HG02852 (cell line): ENCODE measurements around the gene AHDC1.
"Not testable (repeated sequence)": the region's sequence is repeated elsewhere in the genome, so short reads cannot be mapped to it uniquely, and the experiment has no call there.

Source experiments
- ATAC-seq: cut with Tn5 transposase; IDR thresholded peaks from one replicate; pipeline ENCODE4 v1.9.1; 2021; ENCODE audit warnings: mild to moderate bottlenecking, moderate library complexity; ENCODE audit not compliant: unreplicated experiment

AHDC1 gene

DNA sequence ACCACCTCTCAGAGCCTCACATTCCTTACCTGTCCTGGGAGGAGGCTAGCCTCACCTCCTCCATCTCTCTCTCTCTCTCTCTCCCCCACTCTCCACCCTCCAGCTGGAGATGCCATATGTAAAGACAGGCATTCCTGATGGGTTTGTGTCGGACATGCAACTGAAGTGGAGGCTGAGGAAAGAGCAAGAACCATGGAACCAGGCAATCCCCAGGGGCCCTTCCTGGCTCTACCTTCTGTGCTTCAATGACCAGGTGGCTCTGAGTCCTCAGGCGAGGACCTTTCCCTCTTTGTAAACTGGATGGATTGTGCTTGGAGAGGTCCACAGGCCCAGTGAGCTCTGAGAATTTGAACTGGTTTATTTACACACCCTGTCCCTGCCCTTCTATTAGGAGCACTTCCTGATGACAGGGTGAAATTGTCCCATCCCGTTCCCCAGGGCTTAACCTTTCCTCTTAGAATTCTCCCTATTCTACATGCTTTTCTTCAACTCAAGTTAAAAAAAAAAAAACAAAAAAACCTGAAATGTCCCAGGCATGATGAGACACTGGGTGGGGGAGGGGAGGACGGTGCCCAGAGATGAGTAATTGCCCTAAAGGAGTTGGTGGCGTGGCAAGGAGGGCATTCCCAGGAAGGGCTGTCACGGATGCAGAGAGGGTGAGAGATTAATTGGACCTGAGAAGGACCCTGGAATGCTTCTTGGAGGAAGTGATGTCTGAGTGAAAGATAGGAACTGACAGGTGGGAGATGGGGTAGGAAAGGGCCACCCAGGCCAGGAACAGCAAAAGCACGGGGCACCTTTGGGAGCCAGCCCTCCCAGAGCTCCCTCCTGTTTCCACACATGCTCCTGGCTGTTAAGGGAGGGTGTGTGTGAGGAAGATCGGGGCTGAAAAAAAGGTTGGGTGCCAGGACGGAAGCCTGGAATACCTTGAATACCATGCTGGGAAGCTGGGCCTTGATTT, 63.8 kb downstream of the AHDC1 start:
- no peak for ATAC-seq

DNA sequence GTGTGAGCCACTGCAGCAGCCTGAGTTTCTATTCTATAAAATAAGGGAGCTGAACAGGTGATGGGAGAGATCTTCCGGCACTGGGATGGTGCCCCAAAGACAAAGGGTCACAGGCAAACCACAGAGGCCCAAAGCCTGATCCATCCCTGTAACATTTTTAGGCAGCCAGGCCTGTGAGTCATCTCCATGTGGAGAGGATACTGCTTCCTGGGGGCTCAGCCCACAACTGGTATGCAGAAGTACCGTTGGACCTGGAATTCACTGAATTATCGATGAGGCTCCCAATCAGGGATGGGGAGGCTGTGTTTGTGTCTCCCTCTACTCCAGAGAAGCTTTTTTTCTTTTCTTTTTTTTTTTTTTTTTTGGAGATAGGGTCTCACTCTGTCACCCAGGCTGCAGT, 65.2 kb downstream of the AHDC1 start:
- ATAC-seq, result no peak

DNA sequence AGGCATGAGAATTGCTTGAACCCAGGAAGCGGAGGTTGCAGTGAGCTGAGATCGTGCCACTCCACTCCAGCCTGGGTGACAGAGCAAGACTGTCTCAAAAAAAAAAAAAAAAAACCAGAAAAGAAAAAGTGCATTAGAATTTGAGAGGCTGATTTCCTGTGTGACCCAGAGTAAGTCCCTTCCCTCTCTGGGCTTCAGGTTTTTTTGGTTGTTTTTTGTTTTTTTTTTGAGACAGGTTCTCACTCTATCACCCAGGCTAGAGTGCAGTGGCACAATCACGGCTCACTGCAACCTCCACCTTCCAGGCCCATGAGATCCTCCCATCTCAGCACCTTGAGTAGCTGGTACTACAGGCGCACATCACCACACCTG, 65.7 kb downstream of the AHDC1 start:
- ATAC-seq, result not testable (repeated sequence)

DNA sequence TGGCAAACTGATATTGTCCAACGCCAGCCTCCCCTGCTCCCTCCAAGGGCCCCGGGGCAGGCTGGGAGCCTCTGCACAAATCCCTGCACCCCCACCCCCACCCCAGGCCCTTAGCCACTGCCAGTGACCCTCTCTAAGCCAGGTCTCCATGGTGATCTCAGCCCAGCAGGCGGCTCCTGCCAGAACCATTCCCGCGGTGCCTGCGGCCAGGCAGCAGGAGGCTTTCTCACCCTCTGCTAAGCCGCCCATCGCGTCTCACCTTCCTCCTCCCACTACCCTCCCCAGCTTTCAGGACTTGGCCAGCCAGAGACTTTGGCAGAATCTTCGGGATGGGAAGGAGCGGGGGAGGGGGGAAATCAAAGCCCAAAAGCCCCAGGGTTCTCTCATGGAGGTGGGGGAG, 67.2 kb downstream of the AHDC1 start:
- no peak for ATAC-seq

DNA sequence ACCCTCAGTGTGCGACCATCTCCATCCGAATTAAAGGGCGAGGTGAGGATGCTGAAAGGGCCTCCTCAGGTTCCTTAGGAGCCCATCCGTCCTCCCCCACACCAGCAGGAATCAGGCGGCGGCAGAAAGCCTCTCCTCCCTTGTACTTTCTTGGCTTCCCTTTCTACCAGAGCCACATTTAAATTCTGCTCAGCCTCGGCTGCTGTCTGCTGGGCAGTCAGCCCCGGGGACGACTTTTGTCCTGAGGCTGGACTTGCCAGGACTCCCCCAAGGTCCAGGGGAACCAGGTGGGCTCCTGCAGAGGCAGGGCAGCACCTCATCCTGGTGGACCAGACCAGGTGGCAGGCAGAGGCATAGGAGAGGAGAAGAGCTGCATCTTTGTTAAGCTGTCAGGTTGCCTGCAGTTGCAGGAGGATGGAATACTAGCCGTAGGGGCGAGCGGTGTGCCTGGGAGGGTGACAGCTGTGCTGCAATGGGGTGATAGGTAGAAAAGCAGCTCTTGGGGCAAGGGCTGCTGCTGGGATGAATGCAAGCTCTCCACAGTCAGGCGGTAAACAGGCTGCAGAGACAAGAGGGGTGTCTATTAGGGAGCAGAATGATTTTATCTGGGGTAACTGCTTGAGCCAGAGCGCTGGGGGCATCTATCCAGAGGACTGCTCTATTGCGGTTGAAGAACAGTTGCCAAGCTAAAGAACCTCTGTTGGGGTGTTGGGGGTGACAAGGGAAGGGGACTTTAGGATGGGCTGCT, 67.8 kb downstream of the AHDC1 start:
- ATAC-seq, result no peak

DNA sequence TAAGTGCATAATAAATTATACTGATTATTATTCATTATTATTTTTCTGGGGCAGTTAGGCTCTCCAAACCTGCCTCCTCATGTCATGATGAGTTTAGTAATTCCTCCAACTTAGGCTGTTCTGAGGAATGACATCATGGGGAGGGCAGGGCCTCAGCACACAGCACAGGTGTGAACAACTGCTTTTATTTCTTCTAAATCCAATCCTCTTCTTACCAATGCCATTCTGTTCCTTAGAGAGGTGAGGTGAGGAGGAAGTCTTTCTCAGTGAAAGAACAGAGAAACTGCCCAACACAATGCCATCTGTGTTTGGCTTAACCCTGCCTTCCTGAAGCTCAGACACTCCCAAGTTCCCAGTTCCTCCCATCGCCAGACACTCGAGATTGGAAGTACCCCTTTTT, 68.6 kb downstream of the AHDC1 start:
- ATAC-seq, result no peak

DNA sequence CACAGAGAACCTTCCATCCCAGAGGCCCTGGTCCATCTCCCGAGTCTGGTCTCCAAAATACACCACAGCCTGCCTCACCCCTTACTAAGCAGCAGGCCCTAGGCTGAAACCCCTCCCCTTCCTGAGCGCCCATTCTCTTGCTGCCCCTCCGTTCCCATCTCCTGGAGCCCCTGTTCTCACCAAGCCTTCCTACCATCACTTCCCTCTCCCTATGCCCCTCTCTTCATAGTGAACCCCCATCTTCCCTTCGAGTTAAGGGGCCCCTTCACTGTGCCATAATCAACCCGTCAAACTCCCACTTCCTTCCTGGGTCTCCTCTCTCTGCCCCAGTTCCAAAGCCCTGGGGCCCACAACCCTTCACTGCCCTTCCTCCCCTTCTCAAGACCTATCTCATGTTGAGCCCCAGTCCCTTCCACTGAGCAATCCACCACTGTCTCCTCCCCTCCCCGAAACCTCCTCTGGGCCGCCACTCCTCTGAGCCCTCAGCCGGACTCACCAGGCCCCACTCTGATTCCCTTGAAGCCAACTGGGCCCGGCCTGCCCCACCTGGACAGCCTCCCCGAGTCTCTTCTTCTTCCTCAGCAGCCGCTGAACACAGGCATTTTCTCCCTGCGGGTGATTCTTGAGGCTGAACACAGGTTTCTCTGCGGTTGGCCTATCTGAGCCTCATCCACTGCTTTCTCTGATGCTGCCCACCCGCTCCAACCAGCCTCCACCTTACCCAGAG, 71.8 kb downstream of the AHDC1 start:
- ATAC-seq, result no peak

DNA sequence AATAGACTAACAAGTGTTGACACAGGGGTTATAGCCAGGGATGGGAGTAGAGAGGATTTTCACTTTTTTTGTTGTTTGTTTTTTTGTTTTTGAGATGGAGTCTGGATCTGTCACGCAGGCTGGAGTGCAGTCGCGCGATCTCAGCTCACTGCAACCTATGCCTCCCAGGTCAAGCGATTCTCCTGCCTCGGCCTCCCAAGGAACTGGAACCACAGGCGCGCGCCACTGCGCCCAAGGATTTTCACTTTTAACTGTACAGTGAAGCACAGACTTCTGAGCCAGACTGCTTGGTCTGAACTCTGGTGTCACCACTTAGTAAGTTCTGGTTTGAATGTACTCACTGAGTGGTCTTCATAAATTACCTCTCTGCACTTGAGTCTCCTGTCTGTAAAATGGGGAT, 73.8 kb downstream of the AHDC1 start:
- ATAC-seq, result no peak

DNA sequence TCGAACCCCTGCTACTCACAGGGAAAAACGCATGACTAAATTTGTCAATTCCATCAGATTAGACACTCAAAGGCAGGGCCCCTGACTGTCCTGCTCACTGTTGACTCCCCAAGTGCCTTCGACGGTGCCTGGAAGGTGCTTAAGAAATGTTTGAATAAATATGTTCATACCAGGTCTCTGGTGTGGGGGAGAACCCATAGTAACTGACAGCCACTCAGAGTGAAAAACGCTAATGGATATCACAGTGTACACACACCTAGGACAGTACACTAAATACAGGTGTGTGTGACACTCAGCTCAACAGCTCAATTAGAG, 74.3 kb downstream of the AHDC1 start:
- no peak for ATAC-seq

DNA sequence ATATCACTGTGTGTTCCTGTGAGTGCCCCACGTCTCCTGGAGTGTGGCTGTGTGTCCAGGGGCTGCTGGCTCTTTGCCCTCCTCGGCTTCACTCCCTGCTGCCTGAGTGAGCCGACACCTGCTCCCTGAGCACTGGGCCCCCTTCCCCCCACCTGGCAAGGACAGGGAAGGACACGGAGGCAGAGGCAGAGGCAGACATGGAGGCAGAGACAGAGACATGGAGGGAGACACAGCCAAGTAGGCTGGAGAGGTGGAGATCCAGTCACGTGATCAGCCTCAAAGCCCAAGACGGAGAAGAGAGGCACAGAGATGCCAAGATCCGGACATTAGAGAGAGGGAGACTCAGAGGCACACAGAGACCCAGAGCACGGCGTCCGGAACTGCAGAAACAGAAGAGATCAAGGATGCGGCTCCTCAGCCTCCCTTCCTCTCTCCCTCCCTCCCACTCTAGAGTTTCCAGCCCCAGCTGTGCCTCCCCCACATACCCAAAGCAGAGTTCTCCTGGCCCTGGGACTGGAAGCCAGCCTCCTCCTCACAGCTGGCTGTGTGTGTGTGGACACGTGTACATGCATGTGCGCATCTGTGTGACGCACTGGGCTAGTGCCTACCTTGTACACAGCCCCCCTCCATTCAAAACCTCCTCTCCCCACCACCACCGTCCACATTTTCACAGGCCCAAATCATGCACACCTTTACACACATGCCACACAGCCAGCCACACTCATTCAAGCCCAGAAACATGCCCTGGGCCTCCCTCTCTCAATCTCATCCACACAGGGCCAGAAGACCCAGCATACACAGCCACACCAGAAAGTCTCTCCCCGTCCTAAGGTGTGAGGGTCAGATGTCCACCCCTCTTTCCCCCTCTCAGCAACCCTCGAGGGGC, 74.9 kb downstream of the AHDC1 start:
- ATAC-seq, result no peak

DNA sequence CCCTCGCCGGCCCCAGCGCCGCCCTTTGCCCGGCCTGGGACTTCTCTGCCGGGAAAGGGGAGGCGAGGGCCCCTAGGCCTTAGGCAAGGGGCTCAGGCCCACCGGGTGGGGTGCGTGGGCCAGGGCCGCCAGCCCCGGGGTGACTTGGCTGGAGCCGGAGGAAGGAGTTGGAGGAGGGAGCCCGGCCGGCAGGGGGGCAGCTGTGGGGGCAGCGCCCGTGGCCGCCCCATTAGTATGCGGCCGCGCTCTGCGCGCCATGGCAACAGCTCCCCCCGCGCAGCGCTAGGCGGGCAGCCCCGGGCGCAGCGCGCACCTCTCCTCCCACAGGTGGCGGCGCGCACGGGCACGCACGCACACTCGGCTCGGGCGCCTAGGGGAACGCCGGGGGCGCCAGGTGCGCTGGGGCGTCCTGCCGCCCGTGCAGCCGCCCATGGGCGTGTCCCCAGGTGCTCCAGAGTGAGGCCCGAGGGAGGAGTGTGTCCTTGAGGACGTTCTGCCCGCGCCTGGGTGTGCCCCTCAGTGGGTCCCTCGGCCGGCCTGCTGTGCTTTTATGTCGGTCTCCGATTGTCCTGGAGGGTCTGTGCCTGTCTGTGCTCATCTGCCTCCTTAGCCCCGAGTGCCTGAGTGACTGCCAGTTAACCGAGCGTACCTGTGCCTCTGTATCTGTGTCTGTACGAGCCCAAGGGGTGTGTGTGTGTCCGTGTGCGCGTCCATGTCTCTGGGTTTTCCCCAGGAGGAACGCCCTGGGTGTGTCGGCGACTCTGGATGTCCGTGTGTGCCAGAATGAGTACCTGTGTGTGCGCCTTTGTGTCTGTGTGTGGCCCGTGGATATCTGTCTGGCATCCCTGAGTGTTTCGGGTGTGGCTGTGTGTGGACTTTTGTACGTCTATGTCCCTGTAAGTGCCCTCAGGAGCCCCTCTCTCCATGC, 75.8 kb downstream of the AHDC1 start:
- ATAC-seq, result no peak

DNA sequence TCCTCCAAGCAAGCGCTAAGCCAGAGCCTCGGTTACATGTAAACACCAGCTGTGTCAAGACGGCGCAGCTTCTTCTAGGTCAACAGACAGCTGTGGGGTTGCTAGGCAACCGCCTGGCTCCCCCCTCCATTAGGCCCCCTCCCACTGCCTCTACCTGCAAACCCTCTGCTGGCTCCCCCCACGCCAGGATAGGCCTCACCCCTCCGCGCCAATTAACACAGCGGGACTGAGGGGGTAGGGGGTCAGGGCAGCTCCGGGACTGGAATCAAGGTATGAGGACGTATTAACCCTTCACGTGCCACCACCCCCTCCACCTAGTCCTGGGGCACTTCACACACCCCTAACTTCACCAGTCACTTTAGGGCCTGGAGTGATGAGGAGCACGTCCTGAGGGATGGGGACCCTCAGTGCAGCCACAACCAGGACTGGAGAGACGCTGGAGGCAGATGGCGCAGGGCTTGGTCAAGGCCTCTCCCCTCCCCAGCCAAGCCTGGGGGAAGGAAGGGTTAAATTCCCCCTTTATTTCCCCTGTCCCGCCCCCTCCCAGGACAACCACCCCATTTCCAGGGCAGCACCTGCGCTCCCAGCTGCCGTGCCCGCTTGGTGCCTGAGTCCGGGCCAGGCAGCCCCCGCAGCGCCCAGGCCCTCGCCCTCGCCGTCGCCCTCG, 76.6 kb downstream of the AHDC1 start:
- no peak for ATAC-seq

DNA sequence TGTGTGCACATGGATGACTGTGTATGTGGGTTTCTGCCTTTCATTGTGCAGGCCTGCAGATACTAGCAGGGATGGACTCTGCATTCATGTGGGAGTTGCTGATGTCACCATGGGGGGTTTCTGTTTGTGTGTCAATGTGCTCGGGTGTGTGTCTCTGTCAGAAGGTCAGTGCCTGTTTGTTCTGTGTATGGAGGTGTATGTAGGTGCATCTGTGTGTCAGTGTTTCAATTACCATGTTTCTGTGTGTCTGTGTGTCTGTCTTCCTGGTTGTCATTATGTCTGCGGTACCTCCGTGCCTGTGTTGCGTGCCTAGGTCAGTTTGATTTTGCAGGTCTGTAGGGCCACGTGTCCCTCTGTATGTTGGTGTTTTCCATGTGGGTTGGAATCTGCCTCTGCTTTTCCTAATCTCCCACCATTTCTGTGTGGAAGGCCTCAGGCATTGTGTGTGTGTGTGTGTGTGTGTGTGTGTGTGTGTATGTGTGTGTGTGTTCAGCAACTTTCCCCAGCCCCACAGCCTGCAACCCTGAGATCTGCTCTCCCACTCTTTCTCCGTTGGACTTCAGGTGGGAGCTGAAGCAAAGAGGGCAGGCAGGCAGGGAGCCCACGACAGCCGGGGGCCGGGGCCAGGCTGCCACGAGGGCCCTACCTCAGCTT, 77.2 kb downstream of the AHDC1 start:
- no peak for ATAC-seq

DNA sequence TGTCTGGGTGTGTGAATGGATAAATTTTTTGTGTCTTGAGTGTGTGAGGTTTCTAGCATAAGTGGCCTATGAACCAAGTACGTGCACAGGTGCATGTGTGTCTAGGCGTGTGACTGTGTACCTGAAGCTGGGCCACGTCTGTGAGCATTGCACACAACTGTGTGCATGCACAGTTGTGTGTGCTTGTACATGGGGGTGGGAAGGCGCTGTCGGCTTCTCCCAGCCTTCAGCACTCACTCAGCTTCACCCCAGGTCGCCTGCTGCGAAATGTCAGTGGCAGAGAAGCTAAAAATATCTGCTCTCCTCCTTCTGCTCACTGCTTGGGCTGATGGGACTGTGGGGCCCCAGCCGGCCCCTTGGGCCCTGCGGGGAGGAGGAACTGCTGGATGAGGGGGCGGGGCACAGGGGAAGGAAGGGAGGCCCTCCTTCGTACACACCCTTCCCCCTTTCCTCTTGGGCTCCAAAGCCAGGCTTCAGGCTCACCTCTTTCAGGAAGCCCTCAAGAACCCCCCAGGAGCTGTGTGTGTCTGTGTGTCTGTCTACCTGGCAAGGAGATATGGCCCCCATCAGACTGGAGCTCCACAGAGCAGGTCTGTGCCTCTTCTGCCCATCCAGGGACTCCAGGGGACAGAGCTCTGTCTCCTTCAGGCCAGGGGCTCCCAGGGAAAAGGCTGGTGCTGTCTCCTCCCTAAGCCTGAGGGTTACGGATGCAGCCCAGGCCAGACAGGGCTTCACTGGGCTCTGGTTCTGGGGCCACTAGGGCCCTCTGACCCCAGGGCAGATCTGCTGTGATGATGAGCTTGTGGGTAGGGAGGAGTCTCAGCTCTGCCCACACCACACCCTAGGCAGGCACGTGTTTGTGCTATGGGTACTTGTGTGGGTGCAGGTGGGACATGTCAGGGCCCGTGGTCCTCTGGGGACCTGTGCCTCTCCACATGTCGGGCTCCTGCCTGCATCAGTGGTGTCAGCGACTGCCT, 78.4 kb downstream of the AHDC1 start:
- no peak for ATAC-seq

DNA sequence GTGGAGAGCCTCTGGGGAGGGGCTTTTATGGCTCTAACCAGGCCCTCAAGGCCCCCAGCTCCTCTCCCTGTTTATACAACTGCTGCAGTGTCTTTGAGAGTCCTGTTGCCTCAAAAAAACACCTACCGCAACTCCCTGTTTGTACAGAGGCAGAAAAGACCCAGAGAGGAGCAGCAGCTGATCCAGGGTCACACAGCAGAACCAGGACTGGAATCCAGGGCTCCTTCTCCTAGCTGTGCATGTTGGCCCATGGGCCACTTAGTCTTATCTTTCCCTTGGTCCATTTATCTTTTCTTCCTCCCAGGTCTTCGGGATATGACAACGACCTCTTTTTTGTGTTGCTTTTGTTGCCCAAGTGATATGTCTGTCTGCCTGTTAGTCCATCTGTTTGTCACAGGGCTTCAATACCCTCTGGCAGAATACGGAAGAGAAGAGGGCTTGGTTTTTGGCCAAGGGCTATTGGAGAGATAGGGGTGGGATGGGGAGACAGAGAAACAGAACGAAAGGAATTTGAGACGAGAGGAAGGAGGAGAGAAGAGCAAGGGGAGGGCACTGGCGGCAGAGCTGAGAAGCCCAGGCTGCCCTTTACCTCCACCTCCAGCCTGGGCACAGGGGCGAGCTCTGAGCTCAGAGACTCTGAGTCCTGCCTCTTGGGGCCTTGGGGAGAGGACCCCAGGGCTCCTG, 80.5 kb downstream of the AHDC1 start:
- no peak for ATAC-seq

DNA sequence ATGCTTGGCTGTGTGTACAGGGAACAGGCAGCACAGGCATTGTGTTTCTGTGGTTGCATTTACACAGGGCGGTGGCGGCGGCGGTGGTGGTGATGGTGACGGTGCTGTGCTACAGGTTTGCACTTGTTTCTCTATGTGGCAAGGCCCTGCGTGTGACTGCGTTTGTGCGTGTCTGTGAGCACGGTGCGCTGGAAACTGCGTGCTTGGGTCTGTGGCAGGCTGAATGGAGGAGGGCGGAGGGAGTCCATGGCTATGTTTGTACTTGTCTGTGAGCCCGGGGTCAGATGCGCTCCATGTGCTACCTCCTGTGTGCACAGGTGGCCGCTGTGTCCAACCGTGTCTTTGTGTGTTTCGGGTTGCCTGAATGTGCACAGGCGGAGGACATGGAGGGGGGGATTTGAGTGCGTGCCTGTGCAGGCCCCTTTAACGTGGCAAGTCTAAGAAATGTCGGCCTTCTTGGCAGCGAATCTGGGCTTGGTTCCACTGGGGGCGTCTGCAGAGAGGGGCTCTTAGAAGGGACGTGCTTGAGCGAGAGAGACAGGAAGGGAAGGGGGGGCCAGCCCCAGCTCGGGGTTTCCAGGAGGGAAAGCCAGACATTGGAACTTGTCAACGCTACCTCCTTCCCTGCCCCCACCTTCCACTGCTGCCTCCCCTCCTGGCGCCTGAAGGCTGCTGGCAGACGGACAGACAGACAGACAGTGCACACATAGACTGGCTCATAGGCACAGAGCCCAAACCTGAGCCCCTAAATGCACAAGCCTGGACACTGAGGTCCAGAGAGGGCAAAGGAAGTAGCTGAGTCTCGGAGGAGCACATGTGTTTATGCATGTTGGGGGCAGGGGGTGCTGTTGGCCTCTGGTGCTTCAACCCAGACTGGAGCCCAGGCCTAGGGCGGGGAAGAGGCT, 81.3 kb downstream of the AHDC1 start:
- no peak for ATAC-seq
